COLO829 (cell line): ENCODE data around the gene GRIK2.

ENCODE experiments used
- DNase-seq: peaks from one replicate; pipeline ENCODE4 v3.0.0; 2012; ENCODE audit warnings: low spot score

GRIK2 gene

GRCh38 chr6:101879782-101880181 is 486.3 kb downstream of the GRIK2 start:
- DNase-seq, result no peak

GRCh38 chr6:101883505-101883904 is 490.0 kb downstream of the GRIK2 start:
- DNase-seq, result peak; percentile 16

- no peak for DNase-seq
Observed at GRCh38 chr6:101887532-101887931, 494.0 kb downstream of the GRIK2 start.

GRCh38 chr6:101907356-101908217 is 514.1 kb downstream of the GRIK2 start:
- no peak for DNase-seq

- DNase-seq, result no peak
Observed at GRCh38 chr6:101909366-101909765, 515.9 kb downstream of the GRIK2 start.

- DNase-seq, result peak; percentile 3
Observed at GRCh38 chr6:101912311-101912710, 518.8 kb downstream of the GRIK2 start.

- DNase-seq, result no peak
Observed at GRCh38 chr6:101918471-101918870, 525.0 kb downstream of the GRIK2 start.

GRCh38 chr6:101921829-101922450 is 528.4 kb downstream of the GRIK2 start:
- no peak for DNase-seq

GRCh38 chr6:101926149-101926925 is 532.8 kb downstream of the GRIK2 start:
- no peak for DNase-seq

GRCh38 chr6:101931766-101932165 is 538.3 kb downstream of the GRIK2 start:
- DNase-seq, result no peak

- DNase-seq, result no peak
Observed at GRCh38 chr6:101932704-101933103, 539.2 kb downstream of the GRIK2 start.

GRCh38 chr6:101935732-101936131 is 542.2 kb downstream of the GRIK2 start:
- DNase-seq, result no peak

GRCh38 chr6:101936516-101936915 is 543.0 kb downstream of the GRIK2 start:
- DNase-seq, result no peak

- no peak for DNase-seq
Observed at GRCh38 chr6:101937108-101937507, 543.6 kb downstream of the GRIK2 start.

GRCh38 chr6:101940391-101940790 is 546.9 kb downstream of the GRIK2 start:
- DNase-seq, result no peak

GRCh38 chr6:101956961-101957360 is 563.5 kb downstream of the GRIK2 start:
- no peak for DNase-seq

- no peak for DNase-seq
Observed at GRCh38 chr6:101961357-101961756, 567.8 kb downstream of the GRIK2 start.

GRCh38 chr6:101980924-101981323 is 587.4 kb downstream of the GRIK2 start:
- no peak for DNase-seq

- DNase-seq, result no peak
Observed at GRCh38 chr6:101986476-101986875, 593.0 kb downstream of the GRIK2 start.

GRCh38 chr6:101992286-101992685 is 598.8 kb downstream of the GRIK2 start:
- DNase-seq, result no peak

- no peak for DNase-seq
Observed at GRCh38 chr6:101994521-101994920, 601.0 kb downstream of the GRIK2 start.

GRCh38 chr6:102015431-102015830 is 621.9 kb downstream of the GRIK2 start:
- no peak for DNase-seq

- DNase-seq, result no peak
Observed at GRCh38 chr6:102022281-102022680, 628.8 kb downstream of the GRIK2 start.
